Nephron (organoid): ENCODE data around the gene BANF2.
A peak's percentile ranks its signal among the peaks of the same experiment; 100 is the strongest.

ENCODE experiments used
- H3K27ac Mint-ChIP-seq, 3 experiments: 2 replicates each; pipeline ENCODE4 v1.8.0; 2020; ENCODE audit warnings: mixed read lengths in 3 of 3, mild to moderate bottlenecking in 2 of 3, moderate library complexity in 1 of 3
- H3K27me3 Mint-ChIP-seq: 2 replicates; pipeline ENCODE4 v1.8.0; 2021; ENCODE audit warnings: low read depth, mild to moderate bottlenecking, moderate library complexity, mixed read lengths
- H3K36me3 Mint-ChIP-seq: 2 replicates; pipeline ENCODE4 v1.8.0; 2020; ENCODE audit warnings: low read depth, mixed read lengths
- H3K4me1 Mint-ChIP-seq: 2 replicates; pipeline ENCODE4 v1.8.0; 2020; ENCODE audit warnings: mixed read lengths
- H3K4me3 Mint-ChIP-seq, 3 experiments: 2 replicates each; pipeline ENCODE4 v1.8.0; 2020; ENCODE audit warnings: mild to moderate bottlenecking in 3 of 3, mixed read lengths in 3 of 3, moderate library complexity in 2 of 3
- H3K9me3 Mint-ChIP-seq: 2 replicates; pipeline ENCODE4 v1.8.0; 2020; ENCODE audit warnings: mixed read lengths
- TF ChIP-seq, protein P1 (sequence below), 3 experiments: fragments of 200-600 bp; sonication (generic); IDR thresholded peaks; one replicate each; pipeline ENCODE4 v1.5.0; 2021; ENCODE audit warnings: antibody characterized with exemption in 3 of 3; ENCODE audit not compliant: unreplicated experiment in 3 of 3

Gene BANF2

DNA sequence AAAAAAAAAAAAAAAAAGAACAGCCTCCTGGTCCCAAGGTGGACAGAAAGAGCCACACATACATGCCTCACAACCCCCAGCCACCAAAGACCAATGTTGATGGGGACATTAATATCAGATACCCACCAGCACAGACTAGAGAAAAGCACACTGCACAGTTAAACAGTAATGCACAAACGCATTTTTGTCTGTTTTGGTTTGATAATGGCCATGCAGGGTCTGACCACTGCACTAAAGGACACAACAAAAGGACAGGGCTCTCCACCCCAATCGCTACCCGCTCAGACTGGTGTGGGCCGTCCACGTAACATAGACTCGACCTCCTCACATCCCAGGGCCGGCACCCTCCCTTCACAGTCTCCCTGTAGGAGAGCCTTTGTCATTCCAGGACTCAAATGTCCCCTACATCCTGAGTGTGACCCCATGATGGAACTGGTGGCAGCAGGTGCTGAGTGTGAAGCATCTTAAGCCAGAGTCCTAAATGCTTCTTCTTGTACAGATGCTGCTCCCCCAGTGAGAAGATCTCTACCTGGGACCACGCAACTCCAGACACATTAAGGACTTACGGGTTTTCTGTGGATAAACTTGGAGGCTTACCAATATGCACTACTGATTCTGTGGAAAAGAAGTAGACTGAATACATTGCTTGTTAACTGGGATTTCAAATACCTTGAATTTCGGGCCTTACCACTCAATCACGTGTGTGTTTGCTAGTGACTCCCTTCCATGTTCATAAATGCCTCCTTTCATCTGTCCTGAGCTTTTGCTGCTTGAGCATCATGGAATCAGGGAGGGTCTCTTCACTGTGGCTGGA lies 45.7 kb upstream of the BANF2 start:
- H3K27me3 Mint-ChIP-seq = no peaks in the 10 kb centered on the region
- peak overlapping the region; percentile 47 to 59 (median 56) for H3K27ac Mint-ChIP-seq
- no peak overlapping the region for H3K4me3 Mint-ChIP-seq
- TF ChIP-seq, protein P1, sequence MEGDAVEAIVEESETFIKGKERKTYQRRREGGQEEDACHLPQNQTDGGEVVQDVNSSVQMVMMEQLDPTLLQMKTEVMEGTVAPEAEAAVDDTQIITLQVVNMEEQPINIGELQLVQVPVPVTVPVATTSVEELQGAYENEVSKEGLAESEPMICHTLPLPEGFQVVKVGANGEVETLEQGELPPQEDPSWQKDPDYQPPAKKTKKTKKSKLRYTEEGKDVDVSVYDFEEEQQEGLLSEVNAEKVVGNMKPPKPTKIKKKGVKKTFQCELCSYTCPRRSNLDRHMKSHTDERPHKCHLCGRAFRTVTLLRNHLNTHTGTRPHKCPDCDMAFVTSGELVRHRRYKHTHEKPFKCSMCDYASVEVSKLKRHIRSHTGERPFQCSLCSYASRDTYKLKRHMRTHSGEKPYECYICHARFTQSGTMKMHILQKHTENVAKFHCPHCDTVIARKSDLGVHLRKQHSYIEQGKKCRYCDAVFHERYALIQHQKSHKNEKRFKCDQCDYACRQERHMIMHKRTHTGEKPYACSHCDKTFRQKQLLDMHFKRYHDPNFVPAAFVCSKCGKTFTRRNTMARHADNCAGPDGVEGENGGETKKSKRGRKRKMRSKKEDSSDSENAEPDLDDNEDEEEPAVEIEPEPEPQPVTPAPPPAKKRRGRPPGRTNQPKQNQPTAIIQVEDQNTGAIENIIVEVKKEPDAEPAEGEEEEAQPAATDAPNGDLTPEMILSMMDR (IDR thresholded peaks at IDR 0.05; ENCODE audit: unreplicated experiment in 3 of 3) = no peak
- peaks cover 41% of the 10 kb centered on the region for H3K36me3 Mint-ChIP-seq
- peaks cover 79% of the 10 kb centered on the region for H3K4me1 Mint-ChIP-seq
- no peaks in the 10 kb centered on the region for H3K9me3 Mint-ChIP-seq

DNA sequence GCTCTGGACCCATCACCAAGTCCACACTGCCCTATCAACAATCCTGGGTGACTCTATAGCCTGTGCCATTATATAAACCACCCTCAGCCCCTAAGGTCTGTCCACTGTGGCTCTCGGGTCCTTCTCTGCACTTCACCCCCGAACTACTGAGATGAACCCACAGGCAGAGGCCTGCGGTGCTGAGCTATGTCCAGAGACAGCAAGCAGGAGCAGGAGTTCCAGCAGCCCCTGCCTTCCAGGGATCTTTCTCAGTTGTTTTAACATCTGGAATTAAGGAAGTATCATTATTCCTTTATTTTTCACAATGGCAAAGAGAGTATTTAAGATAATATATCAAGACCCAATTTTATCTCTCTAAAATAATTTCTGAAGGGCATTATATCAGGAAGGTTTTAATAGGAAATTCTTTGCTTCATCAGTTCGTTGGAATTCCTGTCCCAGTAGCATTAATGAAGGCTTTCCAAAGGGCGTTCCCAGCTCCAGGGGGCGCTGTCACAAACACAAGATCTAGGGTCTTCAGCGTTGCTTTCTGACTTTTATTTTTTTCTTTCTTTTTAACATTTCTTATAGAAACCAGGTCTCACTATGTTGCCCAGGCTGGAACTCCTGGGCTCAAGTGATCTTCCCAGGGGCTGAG lies 45.0 kb upstream of the BANF2 start:
- Mint-ChIP-seq H3K36me3 (peaks cover 45% of the 10 kb centered on the region), H3K27me3 (no peaks in the 10 kb centered on the region), H3K27ac (peak overlapping the region; percentile 47 to 59 (median 56)), H3K4me1 (peaks cover 72% of the 10 kb centered on the region), H3K9me3 (no peaks in the 10 kb centered on the region), H3K4me3 (no peak overlapping the region)
- TF ChIP-seq, protein P1 (IDR thresholded peaks at IDR 0.05; ENCODE audit: unreplicated experiment in 3 of 3) = peak; percentile 58 to 73 (median 60)

DNA sequence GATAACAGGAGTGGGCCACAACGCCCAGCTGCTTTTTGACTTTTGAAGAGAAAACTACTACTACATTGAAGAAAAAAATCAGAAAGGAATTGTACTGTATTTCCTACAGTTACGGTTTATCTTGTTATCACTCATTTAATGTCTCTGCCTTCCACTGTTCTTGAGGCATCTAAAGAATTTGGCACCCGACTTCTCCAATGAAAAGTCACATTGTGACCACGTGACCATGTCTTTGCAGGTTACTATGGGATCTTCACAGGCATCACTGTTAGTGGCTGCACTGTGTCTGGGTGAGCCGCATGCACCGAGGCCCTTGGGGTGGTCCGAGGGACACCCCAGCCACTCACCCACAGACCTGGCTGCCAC lies 44.5 kb upstream of the BANF2 start:
- H3K36me3 Mint-ChIP-seq = peaks cover 50% of the 10 kb centered on the region
- H3K4me1 Mint-ChIP-seq = peaks cover 71% of the 10 kb centered on the region
- peak overlapping the region; percentile 47 to 59 (median 56) for H3K27ac Mint-ChIP-seq
- TF ChIP-seq, protein P1 (IDR thresholded peaks at IDR 0.05; ENCODE audit: unreplicated experiment in 3 of 3) = no peak
- no peak overlapping the region for H3K4me3 Mint-ChIP-seq
- H3K27me3 Mint-ChIP-seq = no peaks in the 10 kb centered on the region
- H3K9me3 Mint-ChIP-seq = no peaks in the 10 kb centered on the region

DNA sequence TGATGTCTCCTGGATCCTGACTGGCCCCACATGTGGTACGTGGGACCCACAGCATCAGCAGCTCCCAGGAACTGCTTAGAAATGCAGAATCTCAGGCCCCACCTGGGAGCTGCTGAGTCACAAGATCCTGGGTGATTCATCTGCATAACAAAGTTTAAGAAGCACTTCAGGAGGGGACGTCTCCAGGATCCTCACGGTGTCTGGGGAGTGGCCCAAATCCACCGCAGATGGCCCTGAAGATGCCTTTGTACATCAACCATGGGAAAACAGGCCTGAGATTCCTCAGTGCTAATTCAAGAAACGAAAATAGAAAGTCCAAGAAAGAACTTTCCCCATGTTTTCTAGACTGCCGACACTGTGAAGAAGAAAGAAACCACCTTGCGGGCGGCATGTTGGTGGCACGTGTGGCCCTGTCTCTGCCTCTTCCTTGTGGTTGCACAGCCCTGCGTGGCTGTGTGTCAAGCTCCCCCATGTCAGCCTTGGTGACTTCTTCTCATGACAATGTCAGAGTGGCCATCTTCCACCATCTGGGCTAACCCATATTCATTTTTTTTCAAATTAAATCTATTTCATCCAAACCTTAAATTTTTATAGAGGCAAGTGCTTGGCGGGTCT lies 43.8 kb upstream of the BANF2 start:
- no peaks in the 10 kb centered on the region for H3K9me3 Mint-ChIP-seq

DNA sequence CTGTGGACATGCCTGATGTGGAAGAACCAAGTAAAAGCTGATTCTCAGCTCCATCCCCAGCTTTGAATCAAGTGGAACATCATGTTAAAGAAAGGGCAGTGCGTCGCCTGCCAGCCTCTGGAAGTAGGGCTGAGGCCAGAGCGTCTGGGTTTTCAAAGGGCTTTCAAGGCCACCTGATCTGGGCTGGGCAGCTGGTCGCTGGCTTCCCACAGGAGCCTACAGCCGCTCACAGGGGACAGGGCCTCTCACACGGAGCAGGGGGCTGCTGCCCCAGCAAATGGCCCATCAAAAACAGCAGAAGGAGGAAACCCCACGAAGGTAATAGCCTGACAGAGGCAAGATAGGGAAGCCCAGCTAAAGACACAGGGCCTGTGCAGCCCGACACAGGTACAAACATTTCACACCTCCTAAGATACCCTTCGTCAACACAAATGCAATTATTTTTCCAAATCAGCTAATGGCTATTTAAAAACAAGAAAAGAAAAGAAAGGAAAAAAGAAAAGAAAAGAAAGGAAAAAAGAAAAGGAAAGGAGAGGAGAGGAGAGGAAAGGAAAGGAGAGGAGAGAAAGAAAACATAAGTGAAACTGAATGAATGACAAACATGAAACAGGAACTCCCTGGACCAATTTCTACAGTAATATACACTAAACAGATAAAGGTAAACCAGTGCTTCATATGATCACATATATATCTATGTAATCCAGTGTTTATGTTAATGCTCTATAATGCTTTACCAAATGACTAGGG lies 42.5 kb upstream of the BANF2 start:
- H3K4me3 Mint-ChIP-seq = no peak overlapping the region
- H3K36me3 Mint-ChIP-seq = peaks cover 68% of the 10 kb centered on the region
- no peaks in the 10 kb centered on the region for H3K27me3 Mint-ChIP-seq
- H3K27ac Mint-ChIP-seq = peak overlapping the region in 2 of 3 experiments; percentile 39 to 62
- no peaks in the 10 kb centered on the region for H3K9me3 Mint-ChIP-seq
- peaks cover 74% of the 10 kb centered on the region for H3K4me1 Mint-ChIP-seq
- TF ChIP-seq, protein P1 (IDR thresholded peaks at IDR 0.05; ENCODE audit: unreplicated experiment in 3 of 3) = no peak

More for the DNA sequence above, 43.8 kb upstream of the BANF2 start:
- no peaks in the 10 kb centered on the region for H3K27me3 Mint-ChIP-seq
- H3K36me3 Mint-ChIP-seq = peaks cover 57% of the 10 kb centered on the region
- TF ChIP-seq, protein P1 (IDR thresholded peaks at IDR 0.05; ENCODE audit: unreplicated experiment in 3 of 3) = no peak
- peak overlapping the region in 2 of 3 experiments; percentile 26 to 39 for H3K27ac Mint-ChIP-seq
- H3K4me3 Mint-ChIP-seq = no peak overlapping the region
- peaks cover 71% of the 10 kb centered on the region for H3K4me1 Mint-ChIP-seq
